GM18951 (cell line): ENCODE results near the gene UMAD1.

Experiments
- POLR2A ChIP-seq: IDR thresholded peaks from 4 replicates; pipeline ENCODE4 v1.6.1; 2011; ENCODE audit warnings: mild to moderate bottlenecking; ENCODE audit not compliant: insufficient read length, insufficient read depth; ENCODE audit errors: extremely low read depth
- in situ Hi-C: fragments of 300-500 bp; cut with MboI; formaldehyde crosslinking; loops from one replicate; pipeline ENCODE4 v1.12.0; 2022; ENCODE audit warnings: low sequenced_read_pairs, mixed read lengths, inconsistent platforms; ENCODE audit not compliant: unreplicated experiment

UMAD1 gene

GRCh38 chr7:7761340-7761973 lies 120.9 kb downstream of the UMAD1 start:
- in situ Hi-C loops = loop anchor here (10.0 kb wide), 1 partner anchor 433 kb away; no protein-coding TSS in a partner anchor
- no peak for TF ChIP-seq POLR2A

- in situ Hi-C loops = loop anchor here (10.0 kb wide), 1 partner anchor 433 kb away; no protein-coding TSS in a partner anchor
These were observed 121.6 kb downstream of the UMAD1 start for GRCh38 chr7:7761974-7762779.

GRCh38 chr7:7764520-7765396 lies 124.2 kb downstream of the UMAD1 start:
- no peak for TF ChIP-seq POLR2A
- in situ Hi-C loops = loop anchor here (10.0 kb wide), 1 partner anchor 430 kb away; no protein-coding TSS in a partner anchor

More at GRCh38 chr7:7761974-7762779, 121.6 kb downstream of the UMAD1 start:
- no peak for TF ChIP-seq POLR2A

GRCh38 chr7:7765422-7765821 lies 124.9 kb downstream of the UMAD1 start:
- in situ Hi-C loops = loop anchor here (10.0 kb wide), 1 partner anchor 429 kb away; no protein-coding TSS in a partner anchor

GRCh38 chr7:7766671-7767070 lies 126.1 kb downstream of the UMAD1 start:
- in situ Hi-C loops = loop anchor here (10.0 kb wide), 1 partner anchor 428 kb away; no protein-coding TSS in a partner anchor
- TF ChIP-seq POLR2A = no peak

More at GRCh38 chr7:7765422-7765821, 124.9 kb downstream of the UMAD1 start:
- no peak for TF ChIP-seq POLR2A

- no peak for TF ChIP-seq POLR2A
- in situ Hi-C loops = loop anchor here (10.0 kb wide), 1 partner anchor 426 kb away; no protein-coding TSS in a partner anchor
These were observed 128.6 kb downstream of the UMAD1 start for GRCh38 chr7:7768977-7769709.

- in situ Hi-C loops = loop anchor here (10.0 kb wide), 1 partner anchor 425 kb away; no protein-coding TSS in a partner anchor
- no peak for TF ChIP-seq POLR2A
These were observed 129.4 kb downstream of the UMAD1 start for GRCh38 chr7:7769710-7770627.

GRCh38 chr7:7771452-7771851 lies 130.9 kb downstream of the UMAD1 start:
- no peak for TF ChIP-seq POLR2A
- in situ Hi-C loops = no loop called here

GRCh38 chr7:7772397-7772821 lies 131.9 kb downstream of the UMAD1 start:
- TF ChIP-seq POLR2A = no peak
- in situ Hi-C loops = no loop called here

GRCh38 chr7:7773334-7774309 lies 133.1 kb downstream of the UMAD1 start:
- in situ Hi-C loops = no loop called here
- TF ChIP-seq POLR2A = no peak
